ENCODE data around the gene ELF3.
A peak's percentile ranks its signal among the peaks of the same experiment; 100 is the strongest.
"Not testable (repeated sequence)": the region's sequence is repeated elsewhere in the genome, so short reads cannot be mapped to it uniquely, and the experiment has no call there.

The ELF3 gene

DNA sequence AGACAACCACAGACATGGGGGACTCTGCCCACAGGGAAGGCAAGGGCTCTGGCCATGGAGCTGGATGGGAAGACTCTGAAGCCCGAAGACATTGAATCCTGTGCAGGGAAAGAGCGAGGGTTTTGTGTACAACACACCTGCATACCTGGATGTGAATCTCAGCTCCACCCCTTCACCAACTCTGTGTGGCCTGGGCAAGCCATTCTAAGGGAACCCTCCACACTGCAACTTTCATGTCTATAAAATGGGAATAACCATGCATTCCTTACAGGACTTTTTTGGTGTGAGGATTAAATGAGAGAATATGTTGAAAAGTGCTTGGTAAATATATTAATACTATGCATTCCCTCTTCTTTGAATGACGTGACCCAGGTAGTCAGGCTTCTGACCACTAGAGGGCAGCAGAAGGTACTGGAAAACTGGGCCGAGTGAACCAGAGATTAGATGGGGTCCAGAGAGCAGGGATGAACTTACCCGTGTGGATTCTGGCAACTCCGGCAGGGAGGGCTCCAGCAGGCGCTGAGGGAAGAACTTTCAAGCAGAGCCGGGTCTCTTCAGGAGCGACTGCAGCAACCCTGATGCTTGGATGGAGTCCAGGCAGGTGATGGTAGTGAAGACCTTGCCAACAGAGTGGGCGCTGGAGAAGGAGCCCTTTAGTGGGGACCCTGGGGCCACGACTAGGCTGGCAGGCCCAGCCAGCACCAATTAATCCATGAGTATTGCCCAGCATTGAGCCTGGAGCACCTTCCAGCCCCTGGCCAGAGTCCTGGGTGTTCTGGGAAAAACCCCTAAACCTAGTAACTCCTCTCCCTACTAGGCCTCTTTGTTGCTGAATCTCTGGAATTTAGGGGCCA is 834 bp upstream of the ELF3 start:
- peak; percentile 92 for DNase-seq (ENCODE audit: low spot score)

DNA sequence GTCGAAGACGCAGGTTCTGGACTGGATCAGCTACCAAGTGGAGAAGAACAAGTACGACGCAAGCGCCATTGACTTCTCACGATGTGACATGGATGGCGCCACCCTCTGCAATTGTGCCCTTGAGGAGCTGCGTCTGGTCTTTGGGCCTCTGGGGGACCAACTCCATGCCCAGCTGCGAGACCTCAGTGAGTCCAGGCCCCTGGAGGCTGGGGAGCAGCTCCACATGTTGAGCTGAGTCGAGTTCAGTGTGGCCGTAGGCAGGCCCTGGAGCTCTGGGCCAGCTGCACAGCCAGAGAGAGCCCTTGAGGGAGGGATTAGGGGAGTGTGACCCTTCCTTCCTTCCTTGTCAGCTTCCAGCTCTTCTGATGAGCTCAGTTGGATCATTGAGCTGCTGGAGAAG is 1.6 kb downstream of the ELF3 start:
- DNase-seq (ENCODE audit: low spot score) = no peak

DNA sequence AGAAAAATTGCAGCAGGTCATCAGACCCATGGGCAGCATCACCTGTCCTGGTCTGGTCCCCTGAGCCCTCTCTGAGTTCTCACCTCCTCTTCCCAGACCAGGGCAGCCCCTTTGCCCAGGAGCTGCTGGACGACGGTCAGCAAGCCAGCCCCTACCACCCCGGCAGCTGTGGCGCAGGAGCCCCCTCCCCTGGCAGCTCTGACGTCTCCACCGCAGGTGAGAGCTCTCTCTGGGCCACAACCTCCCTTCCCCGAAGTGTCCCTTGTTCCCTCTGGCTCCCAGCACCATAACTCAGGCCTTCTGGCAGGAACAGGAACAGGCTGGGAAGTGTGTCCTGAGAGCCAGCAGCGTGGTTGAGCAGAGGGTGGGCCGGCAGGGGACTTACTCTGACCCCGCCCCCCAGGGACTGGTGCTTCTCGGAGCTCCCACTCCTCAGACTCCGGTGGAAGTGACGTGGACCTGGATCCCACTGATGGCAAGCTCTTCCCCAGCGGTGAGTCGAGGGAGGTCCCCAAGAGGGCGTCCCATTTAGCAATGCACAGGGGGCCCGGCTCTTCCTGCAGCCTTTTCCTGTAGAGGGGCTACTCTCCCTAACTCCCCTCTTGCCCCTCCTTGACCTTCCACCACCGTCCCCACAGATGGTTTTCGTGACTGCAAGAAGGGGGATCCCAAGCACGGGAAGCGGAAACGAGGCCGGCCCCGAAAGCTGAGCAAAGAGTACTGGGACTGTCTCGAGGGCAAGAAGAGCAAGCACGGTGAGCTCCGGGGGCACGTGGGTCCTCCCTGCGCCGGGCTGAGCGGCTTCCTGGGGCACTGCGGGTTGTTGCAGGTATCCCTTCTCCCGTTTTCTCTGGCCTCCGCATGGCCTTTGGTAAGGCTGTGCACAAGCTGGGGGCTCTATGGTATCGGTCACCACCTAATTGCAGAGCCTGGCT is 2.4 kb downstream of the ELF3 start:
- DNase-seq (ENCODE audit: low spot score) = no peak

DNA sequence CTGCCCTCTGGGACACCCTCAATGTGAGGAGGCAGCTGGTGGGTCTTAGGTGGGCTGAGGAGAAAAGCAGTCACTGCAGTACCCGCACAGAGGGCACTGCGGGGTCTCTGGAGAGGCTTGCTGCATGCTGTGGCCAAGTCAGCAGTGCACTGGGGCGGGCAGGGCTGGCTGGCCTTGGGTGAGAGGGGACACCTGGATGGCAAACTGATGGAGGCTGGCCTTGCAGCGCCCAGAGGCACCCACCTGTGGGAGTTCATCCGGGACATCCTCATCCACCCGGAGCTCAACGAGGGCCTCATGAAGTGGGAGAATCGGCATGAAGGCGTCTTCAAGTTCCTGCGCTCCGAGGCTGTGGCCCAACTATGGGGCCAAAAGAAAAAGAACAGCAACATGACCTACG is 3.2 kb downstream of the ELF3 start:
- no peak for DNase-seq (ENCODE audit: low spot score)

DNA sequence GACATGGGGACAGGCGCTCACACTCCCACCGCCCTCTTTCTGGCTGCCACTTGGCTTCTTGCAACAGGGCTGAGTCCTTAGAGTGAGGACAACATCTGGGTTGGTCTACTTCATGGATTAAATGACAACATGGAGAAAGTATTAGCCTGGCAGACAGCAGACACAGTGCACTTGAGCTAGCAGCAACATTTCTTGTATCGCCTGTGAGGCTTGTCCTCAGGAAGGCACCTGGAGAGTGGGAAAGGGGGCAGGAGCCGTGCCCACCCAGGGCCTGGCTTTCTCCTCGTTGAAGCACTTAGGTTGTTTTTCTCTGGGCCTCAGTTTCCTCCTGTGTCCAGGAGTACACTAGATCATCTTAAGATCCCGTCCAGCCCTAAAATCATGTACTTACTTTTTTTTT is 3.7 kb downstream of the ELF3 start:
- DNase-seq (ENCODE audit: low spot score) = no peak

DNA sequence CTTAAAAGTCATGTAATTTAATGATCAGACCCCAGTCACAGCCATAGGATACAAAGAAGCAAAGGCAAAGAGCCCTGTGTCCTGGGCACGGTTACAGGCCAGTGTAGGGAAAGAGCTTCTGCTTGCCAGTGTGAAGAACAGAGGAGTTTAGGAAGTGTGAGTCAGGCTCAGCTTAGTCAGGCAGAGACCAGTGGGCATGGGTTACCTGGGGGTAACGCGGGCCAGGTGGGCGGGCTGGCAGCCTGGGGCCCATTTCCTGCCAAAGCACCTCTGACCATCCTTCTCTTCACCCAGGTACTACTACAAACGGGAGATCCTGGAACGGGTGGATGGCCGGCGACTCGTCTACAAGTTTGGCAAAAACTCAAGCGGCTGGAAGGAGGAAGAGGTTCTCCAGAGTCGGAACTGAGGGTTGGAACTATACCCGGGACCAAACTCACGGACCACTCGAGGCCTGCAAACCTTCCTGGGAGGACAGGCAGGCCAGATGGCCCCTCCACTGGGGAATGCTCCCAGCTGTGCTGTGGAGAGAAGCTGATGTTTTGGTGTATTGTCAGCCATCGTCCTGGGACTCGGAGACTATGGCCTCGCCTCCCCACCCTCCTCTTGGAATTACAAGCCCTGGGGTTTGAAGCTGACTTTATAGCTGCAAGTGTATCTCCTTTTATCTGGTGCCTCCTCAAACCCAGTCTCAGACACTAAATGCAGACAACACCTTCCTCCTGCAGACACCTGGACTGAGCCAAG is 4.7 kb downstream of the ELF3 start:
- no peak for DNase-seq (ENCODE audit: low spot score)

DNA sequence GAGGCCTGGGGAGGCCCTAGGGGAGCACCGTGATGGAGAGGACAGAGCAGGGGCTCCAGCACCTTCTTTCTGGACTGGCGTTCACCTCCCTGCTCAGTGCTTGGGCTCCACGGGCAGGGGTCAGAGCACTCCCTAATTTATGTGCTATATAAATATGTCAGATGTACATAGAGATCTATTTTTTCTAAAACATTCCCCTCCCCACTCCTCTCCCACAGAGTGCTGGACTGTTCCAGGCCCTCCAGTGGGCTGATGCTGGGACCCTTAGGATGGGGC is 5.2 kb downstream of the ELF3 start:
- no peak for DNase-seq (ENCODE audit: low spot score)

DNA sequence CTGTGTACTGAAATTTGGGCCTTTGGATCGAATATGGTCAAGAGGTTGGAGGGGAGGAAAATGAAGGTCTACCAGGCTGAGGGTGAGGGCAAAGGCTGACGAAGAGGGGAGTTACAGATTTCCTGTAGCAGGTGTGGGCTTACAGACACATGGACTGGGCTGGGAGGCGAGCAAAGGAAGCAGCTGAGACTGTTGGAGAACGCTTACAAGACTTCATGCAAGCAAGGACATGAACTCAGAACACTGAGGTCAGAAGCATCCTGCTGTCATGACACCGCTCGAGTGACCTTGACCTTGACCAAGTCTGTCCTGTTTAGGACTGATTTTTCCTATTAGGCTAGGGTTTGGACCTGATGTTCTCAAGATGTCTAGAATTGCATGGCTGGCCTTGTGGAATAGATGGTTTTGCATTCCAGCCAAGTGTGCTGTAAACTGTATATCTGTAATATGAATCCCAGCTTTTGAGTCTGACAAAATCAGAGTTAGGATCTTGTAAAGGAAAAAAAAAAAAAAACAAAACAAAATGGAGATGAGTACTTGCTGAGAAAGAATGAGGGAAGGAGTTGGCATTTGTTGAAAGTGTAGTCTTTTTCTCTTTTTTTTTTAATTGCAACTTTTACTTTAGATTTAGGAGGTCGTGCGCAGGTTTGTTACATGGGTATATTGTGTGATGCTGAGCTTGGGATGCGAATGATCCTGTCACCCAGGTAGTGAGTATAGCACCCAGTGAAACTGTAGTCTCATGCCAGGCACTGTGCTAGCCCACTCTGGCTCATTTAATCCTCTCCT is 5.8 kb downstream of the ELF3 start:
- no peak for DNase-seq (ENCODE audit: low spot score)

DNA sequence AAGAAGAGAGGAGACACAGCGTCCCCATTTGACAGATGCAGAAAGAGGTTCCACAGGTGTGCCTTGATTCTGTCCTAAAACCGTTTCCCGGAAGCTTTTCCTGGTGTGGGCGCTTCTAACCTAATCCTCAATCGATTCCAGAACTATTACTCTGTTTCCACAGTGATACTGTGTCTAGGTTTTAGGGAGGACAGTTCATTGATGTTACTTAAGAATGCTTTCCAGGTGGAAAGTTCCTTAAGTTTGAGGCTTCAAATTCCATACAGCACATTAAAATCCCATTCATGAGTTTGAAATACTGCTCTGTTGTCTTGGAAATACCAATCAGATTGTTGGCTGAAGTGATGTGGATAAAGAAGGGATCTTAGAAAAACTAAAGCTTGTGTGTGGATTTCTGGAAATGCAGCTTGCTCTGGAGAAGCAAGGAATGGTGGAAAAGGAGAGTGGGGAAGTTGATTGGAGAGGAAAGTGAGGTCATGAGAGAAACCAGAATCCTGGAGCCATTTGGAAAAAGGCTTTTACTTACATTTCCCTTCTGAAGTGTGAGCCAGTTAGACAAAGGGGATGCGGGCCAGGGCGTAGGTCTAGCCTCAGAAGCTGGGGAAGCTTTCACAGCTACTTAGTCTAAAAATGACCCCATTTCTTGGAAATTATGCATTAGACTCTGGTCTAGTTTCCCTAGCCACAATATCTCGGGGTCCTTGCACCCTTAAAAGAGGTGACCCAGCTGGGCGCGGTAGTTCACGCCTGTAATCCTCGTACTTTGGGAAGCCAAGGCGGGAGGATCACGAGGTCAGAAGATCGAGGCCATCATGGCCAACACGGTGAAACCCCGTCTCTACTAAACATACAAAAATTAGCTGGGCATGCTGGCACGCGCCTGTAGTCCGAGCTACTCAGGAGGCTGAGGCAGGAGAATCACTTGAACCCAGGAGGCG is 6.7 kb downstream of the ELF3 start:
- DNase-seq (ENCODE audit: low spot score) = no peak

DNA sequence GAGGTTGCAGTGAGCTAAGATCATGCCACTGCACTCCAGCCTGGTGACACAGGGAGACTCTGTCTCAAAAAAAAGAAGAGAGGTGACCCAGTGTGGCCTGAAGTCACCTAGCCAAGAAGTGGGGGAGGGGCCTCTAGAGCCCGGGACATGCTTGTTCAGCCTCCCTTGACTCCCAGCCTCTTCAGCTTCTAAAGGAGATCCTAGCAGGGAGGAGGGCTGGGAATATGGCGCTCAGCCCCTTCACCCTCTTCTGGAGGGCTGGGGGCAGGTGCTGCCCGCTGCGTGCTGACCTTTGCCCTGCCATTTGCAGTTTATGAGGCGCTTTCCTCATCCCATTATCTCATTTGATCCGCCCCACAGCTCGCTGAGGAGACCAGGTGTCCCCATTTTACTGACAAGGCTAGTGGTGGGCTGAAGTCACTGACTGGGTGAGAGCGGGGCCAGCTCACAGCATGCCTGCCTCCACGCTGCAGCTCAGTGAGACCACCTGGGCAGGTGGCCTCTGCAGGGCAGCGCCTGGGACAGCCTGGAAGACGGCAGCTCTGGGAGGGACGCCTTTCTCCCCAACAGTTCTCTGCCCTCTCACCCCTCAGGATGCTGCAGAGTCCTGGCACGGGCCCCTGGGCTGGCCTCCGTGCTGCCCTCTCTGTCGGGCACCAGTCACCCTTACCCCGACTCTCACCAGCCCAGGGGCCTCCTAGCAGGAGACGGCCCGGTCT is 7.5 kb downstream of the ELF3 start:
- no peak for DNase-seq (ENCODE audit: low spot score)

DNA sequence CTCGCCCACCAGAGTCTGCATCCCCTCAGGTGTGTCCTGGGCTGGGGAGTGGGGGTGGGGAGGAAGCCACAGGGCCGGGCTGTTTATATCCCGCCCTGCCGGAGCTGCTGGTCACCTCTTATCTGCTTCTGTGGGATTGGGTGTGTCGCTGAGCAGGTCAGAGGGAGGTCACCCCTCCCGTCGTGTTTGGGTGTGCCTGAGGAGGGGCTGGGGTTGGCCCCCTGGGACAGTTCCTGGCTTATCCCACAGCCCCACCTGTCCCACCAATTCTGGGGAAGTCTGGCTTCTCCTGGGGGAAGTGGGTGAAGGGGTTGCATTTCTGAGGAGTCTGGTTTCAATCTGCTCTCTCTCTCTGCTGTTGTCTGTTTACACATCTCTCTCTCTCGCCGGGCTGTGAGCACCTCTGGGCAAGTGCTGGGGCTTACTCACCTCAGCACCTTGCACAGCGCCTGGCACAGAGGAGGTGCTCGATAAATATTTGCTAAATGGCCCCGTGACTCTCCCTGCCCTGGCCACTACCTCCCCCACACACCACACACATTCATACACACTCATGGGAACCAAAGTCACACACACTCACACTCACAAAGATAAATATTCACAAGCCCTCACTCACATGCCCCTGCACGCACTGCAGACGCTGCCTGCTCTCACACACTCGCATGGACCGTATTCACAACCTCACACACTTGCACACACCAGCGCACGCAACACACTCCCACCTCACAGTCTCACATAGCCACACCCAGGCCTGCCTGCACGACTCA is 8.3 kb downstream of the ELF3 start:
- no peak for DNase-seq (ENCODE audit: low spot score)

DNA sequence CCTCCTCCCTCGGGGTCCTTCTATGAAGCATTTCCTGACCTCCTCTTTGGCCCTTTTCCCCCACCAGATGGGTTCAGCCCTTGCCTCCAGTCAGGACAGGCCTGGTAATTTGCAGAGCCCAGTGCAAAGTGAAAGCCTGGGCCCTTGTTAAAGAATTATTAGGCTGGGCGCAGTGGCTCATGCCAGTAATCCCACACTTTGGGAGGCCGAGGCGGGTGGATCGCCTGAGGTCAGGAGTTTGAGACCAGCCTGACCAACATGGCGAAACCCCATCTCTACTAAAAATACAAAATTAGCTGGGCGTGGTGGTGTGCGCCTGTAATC is 8.8 kb downstream of the ELF3 start:
- not testable (repeated sequence) for DNase-seq (ENCODE audit: low spot score)

DNA sequence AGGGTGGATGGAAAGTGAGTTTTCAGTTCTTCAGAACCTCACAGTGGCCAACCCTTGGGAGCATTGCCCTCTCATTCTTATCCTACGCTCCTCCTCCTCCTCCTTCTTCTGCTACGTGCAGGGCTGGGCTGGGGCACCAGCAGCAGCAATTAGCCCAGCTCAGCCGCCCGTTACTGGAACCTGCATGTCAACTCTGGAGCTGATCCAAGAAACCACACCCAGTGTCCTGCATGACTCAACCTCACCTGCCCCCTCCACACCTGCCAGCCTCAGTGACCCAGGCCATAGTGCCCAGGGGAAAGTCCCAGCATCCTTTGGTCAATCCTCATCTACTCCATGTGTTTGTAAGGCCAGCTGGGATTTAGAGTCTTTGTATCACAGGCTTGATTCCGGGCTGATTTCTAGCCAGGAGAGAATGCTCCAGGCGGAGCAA is 12.6 kb downstream of the ELF3 start:
- DNase-seq (ENCODE audit: low spot score) = no peak

DNA sequence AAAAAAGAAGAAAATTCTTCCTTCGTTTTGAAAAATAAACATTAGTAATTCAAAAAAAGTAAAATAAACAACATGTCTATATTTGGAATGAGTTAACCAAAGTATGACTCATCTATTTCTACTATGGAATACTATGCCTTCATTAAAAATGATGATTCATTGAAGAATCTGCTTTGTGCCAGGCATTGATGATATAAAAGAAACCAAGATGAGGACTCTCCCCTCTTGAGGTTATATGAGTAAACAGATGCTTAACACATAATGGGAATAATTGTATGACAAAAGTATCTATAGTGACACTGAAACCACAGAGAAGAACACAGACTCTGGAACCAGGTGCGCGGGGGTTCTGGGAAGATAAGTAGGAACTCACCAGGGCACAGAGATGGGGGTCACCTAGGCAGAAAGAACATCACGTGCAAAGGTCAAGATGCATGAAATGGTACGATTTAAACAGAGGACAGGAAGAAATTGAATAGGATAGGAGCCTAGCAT is 18.8 kb downstream of the ELF3 start:
- DNase-seq (ENCODE audit: low spot score) = peak; percentile 79

DNA sequence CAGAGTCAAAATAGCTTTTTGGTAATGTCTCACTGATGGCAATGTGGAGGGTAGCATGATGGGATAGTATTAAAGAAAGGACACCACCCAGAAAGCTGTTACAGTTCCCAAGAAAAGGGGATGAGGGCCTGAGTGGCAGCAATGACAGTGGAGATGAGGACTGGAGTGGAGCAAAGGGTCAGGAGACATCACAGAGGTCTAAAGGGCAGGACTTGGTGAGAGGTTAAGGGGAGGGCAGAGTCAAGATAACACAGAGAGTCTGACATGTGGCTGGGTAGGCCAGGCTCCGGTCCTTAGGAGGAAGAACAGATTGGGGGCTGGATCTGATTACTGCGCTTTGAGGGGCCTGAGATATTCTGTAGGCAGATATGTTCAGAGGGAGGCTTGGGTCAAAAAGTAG is 19.3 kb downstream of the ELF3 start:
- DNase-seq (ENCODE audit: low spot score) = no peak

DNA sequence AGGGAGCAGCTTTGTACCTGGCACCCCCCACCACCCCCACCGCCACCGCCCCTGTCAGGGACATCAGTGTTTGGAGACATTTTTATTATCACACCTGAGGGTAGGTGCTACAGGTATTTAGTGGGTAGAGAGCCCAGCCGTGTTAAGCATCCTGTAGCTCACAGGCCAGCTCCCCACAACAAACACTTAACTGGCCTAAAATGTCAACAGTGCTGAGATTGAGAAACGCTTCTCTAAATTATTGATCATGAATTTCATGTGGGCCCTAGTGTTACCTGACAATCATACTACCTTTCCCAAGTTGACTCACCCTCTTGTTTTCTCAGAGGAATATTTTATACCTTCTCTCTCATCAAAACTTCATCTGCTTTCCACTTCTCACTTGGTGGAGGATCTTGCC is 21.4 kb downstream of the ELF3 start:
- DNase-seq (ENCODE audit: low spot score) = no peak

DNA sequence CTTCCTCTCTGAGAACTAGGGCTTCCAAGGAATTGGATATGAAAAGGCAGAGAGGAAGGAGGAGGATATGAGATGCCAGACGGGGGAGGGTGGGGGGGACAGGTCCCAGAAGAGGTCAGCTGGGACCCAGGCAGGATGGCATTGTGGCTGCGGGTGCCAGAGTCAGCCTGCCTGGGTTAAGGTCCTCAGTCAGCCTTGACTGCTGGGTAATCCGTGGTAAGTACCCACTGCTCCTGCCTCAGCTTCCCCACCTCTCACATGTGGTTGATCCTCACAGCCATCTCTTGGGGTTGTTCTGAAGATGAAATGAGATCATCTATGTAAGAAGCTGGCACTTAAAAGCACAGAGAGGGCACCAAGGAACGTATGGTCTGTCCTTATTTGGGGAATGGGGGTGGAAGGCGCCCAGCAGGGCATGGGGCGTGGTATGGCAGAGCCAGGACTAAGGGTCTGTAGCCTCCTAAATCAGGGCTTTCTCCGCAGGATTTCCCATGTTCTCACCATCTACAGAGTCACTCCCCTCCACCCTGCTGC is 23.8 kb downstream of the ELF3 start:
- no peak for DNase-seq (ENCODE audit: low spot score)

DNA sequence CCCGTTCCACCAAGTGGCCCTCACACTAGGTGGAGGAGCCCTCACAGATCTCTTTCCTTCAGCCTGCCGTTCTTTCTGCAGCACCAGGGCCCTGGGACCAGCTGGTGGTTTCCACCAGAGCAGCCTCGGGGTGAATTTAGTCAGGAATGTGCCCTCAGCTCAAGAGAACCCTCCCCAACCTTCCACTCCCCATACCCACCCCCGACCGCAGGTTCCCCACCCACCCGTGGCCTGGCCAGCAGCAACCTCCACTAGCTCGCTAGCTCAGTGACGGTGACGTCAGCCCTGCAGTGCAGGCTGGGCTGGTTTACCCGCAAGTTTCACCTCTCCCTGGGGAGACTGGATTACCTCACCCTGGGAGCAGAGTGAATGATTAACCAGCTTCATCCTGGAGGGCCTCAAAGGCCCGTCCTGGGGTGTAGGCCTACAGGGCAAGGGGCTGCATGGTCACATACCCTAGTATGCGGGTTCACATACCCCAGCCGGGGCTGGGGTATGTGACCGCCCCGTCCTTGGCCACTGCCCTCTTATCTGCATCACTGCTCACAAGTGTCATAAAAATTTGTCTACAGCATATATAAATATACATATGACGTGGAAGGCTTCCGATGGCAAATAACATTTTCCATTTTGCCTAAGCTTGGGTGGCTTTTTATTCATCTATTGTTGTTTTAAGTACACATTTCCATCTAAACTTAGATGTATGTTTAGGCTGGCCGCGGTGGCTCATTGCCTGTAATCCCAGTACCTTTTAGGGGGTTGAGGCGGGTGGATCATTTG is 24.5 kb downstream of the ELF3 start:
- peak; percentile 94 for DNase-seq (ENCODE audit: low spot score)

All from GM03348 (cell line).